Mesendoderm (in vitro differentiated cells): ENCODE data around the gene NKAPD1. TPM values are rescaled to one million over a fixed set of nuclear protein-coding genes. Genes with fewer than 3 reads are reported as not detected.
"Not testable (repeated sequence)": the region's sequence is repeated elsewhere in the genome, so short reads cannot be mapped to it uniquely, and the experiment has no call there.

ENCODE experiments used
- DNase-seq: peaks from one replicate; pipeline ENCODE4 v3.0.0; 2013
- H2AK5ac ChIP-seq: 2 replicates; pipeline ENCODE4 v1.6.1; 2013; ENCODE audit warnings: low read length, inconsistent platforms
- H2BK120ac ChIP-seq: 2 replicates; pipeline ENCODE4 v1.6.1; 2013; ENCODE audit warnings: low read depth, mild to moderate bottlenecking, low read length, moderate library complexity, mixed read lengths
- H2BK15ac ChIP-seq: replicated peaks from 2 replicates; pipeline ENCODE4 v1.6.1; 2013; ENCODE audit warnings: low read depth, mild to moderate bottlenecking, moderate library complexity
- H2BK5ac ChIP-seq: 2 replicates; pipeline ENCODE4 v1.6.1; 2013; ENCODE audit warnings: low read length, inconsistent platforms
- H3K18ac ChIP-seq: 2 replicates; pipeline ENCODE4 v1.6.1; 2013; ENCODE audit warnings: mild to moderate bottlenecking, low read length, mixed read lengths
- H3K23ac ChIP-seq: one replicate; pipeline ENCODE4 v1.6.1; 2013; ENCODE audit warnings: low read length
- H3K27ac ChIP-seq: 2 replicates; pipeline ENCODE4 v1.5.1; 2013; ENCODE audit warnings: low read depth, mild to moderate bottlenecking, inconsistent platforms, low read length, moderate library complexity
- H3K27me3 ChIP-seq: 2 replicates; pipeline ENCODE4 v1.6.1; 2013; ENCODE audit warnings: low read length, control low read depth, mild to moderate bottlenecking, inconsistent platforms; ENCODE audit not compliant: insufficient read depth, poor library complexity
- H3K36me3 ChIP-seq: 2 replicates; pipeline ENCODE4 v1.6.1; 2013; ENCODE audit warnings: low read length, inconsistent platforms; ENCODE audit not compliant: control insufficient read depth, insufficient read depth
- H3K4ac ChIP-seq: one replicate; pipeline ENCODE4 v1.6.1; 2013; ENCODE audit warnings: low read depth, mild to moderate bottlenecking, low read length, moderate library complexity
- H3K4me1 ChIP-seq: 2 replicates; pipeline ENCODE4 v1.6.1; 2013; ENCODE audit warnings: low read depth, low read length, inconsistent platforms; ENCODE audit not compliant: control insufficient read depth
- H3K4me2 ChIP-seq: 2 replicates; pipeline ENCODE4 v1.6.1; 2013; ENCODE audit warnings: low read length
- H3K4me3 ChIP-seq: 2 replicates; pipeline ENCODE4 v1.5.1; 2013; ENCODE audit warnings: mild to moderate bottlenecking, low read length
- H3K56ac ChIP-seq: one replicate; pipeline ENCODE4 v1.6.1; 2013; ENCODE audit warnings: low read length
- H3K79me1 ChIP-seq: 2 replicates; pipeline ENCODE4 v1.6.1; 2013; ENCODE audit warnings: low read length, inconsistent platforms
- H3K79me2 ChIP-seq: 2 replicates; pipeline ENCODE4 v1.6.1; 2013; ENCODE audit warnings: mild to moderate bottlenecking, low read length; ENCODE audit not compliant: control insufficient read depth, insufficient read depth
- H3K9ac ChIP-seq: 2 replicates; pipeline ENCODE4 v1.6.1; 2013; ENCODE audit warnings: low read length, inconsistent platforms
- H4K5ac ChIP-seq: one replicate; pipeline ENCODE4 v1.6.1; 2013; ENCODE audit warnings: low read length
- H4K8ac ChIP-seq: one replicate; pipeline ENCODE4 v1.6.1; 2013; ENCODE audit warnings: low read depth, mild to moderate bottlenecking, control low read depth, low read length, moderate library complexity
- WGBS: extraction: QIAGEN DNeasy Blood & Tissue Kit; methylation state at CpG from one replicate; pipeline ENCODE4 v1.1.7; 2013; ENCODE audit warnings: low lambda C conversion rate, missing lambda C conversion rate; ENCODE audit not compliant: insufficient coverage; ENCODE audit errors: extremely low coverage; 5-methylcytosine and 5-hydroxymethylcytosine counted together
- polyA plus RNA-seq, 2 experiments: library from polyadenylated mRNA; stranded (reverse); fragments of 200-250 nt; gene quantifications; one replicate each; pipeline ENCODE4 v1.2.3, GENCODE V29; 2013

Gene NKAPD1, protein sequence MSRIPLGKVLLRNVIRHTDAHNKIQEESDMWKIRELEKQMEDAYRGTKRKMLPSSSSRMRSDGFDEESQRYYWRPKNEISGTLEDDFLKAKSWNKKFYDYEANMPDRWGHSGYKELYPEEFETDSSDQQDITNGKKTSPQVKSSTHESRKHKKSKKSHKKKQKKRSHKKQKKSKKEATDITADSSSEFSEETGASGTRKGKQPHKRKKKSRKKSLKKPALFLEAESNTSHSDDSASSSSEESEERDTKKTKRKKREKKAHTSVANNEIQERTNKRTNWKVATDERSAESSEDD
- polyA plus RNA-seq (2013, experiment 1 of 2): 36.0 TPM
- polyA plus RNA-seq (2013, experiment 2 of 2): 37.2 TPM

GRCh38 chr11:112073941-112074811 lies at the start of gene NKAPD1, which contains the start of gene PIH1D2:
TSS of gene NKAPD1 (plus strand) at chr11:112074299. CDS start at chr11:112075575, 1,276 bp downstream.
TSS of gene PIH1D2 (minus strand) at chr11:112074017. CDS start at chr11:112073174, 843 bp downstream.
- H2AK5ac ChIP-seq: no peak within 1 kb of the TSS
- H3K79me1 ChIP-seq: peaks cover 4% of the 10 kb centered on the region
- peaks cover 2% of the 10 kb centered on the region for H3K36me3 ChIP-seq
- no peaks in the 10 kb centered on the region for H3K4me1 ChIP-seq
- peak within 1 kb of the TSS; percentile 26 for H3K4ac ChIP-seq
- no peak within 1 kb of the TSS for H2BK15ac ChIP-seq
- H3K56ac ChIP-seq: peak within 1 kb of the TSS; percentile 94
- H2BK5ac ChIP-seq: peak within 1 kb of the TSS; percentile 27
- peak within 1 kb of the TSS; percentile 95 for H3K4me2 ChIP-seq
- H3K9ac ChIP-seq: peak within 1 kb of the TSS; percentile 97
- no peak within 1 kb of the TSS for H4K5ac ChIP-seq
- H2BK120ac ChIP-seq: no peak within 1 kb of the TSS
- H3K27me3 ChIP-seq: no peaks in the 10 kb centered on the region
- peak within 1 kb of the TSS; percentile 92 for H3K18ac ChIP-seq
- H3K27ac ChIP-seq: peak within 1 kb of the TSS; percentile 92
- no peak within 1 kb of the TSS for H3K23ac ChIP-seq
- peak within 1 kb of the TSS; percentile 97 for H3K4me3 ChIP-seq
- DNase-seq: peak; percentile 95
- peaks cover 9% of the 10 kb centered on the region for H3K79me2 ChIP-seq
- no CpG with 5 or more reads among the region's 43 CpGs for WGBS
- H4K8ac ChIP-seq: no peak within 1 kb of the TSS

DNA sequence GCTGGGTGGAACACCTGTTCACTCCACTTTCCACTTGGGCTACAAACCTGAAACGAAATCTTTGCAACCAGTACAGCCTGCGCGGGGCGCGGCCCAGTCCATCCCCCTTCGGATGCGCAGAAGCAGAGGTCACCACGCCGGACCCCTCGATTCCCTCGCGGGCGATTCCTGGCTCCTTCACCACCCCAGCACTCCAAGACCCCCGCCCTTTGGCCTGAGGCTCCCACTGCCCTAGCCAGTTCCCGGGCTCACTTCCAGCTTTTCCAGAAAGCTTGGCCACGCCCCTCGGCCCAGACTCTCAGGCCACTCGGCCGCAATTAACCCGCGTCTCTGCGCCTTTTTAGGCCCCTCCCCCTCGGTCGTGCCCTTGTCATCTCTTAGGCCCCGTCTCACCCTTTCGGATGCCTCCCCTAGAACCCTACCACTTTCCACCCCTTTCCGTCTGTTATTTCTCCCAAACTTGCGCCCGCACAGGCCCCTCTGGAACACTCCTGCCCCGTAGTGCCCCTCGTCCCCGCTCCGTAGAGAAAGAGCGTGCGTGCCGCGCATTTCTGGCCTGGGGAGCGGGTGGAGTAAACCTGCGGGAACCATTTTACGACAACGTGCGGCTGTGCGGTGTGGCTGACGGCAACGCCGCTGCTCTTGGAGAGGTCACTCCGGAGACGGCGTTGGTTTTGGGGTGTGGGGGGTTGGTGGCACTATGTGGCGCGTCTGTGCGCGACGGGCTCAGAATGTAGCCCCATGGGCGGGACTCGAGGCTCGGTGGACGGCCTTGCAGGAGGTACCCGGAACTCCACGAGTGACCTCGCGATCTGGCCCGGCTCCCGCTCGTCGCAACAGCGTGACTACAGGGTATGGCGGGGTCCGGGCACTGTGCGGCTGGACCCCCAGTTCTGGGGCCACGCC lies 49.1 kb upstream of the NKAPD1 start, which contains the start of gene DLAT:
Gene DLAT, plus strand, starts transcription at position 636 of the 906 bp plus-strand sequence. Its CDS starts 65 bp downstream, at position 701.
- peaks cover 7% of the 10 kb centered on the region for H3K36me3 ChIP-seq

GRCh38 chr11:112025707-112026106 lies 48.4 kb upstream of the NKAPD1 start:
- Histone ChIP-seq H3K4me3 (peak overlapping the region; percentile 83), H3K79me2 (peaks cover 7% of the 10 kb centered on the region), H3K9ac (peak overlapping the region; percentile 90), H4K5ac (no peak overlapping the region), H4K8ac (no peak overlapping the region), H3K27ac (no peak overlapping the region), H3K4me1 (no peaks in the 10 kb centered on the region), H3K18ac (peak overlapping the region; percentile 16), H3K36me3 (peaks cover 7% of the 10 kb centered on the region), H3K23ac (peak overlapping the region; percentile 7), H2BK15ac (no peak overlapping the region), H2BK5ac (no peak overlapping the region), H3K4ac (peak overlapping the region; percentile 83), H2AK5ac (no peak overlapping the region), H2BK120ac (no peak overlapping the region), H3K79me1 (peaks cover 2% of the 10 kb centered on the region), H3K56ac (peak overlapping the region; percentile 89), H3K27me3 (no peaks in the 10 kb centered on the region), H3K4me2 (peak overlapping the region; percentile 92)
- no CpG with 5 or more reads among the region's 8 CpGs for WGBS
- DNase-seq: peak; percentile 41

More for the DNA sequence above, 49.1 kb upstream of the NKAPD1 start, which contains the start of gene DLAT:
- Histone ChIP-seq H2AK5ac (no peak within 1 kb of the TSS), H3K4ac (peak within 1 kb of the TSS; percentile 83), H3K18ac (peak within 1 kb of the TSS; percentile 80), H3K79me2 (peaks cover 7% of the 10 kb centered on the region), H3K27me3 (no peaks in the 10 kb centered on the region), H3K23ac (peak within 1 kb of the TSS; percentile 7), H3K56ac (peak within 1 kb of the TSS; percentile 89), H3K79me1 (peaks cover 2% of the 10 kb centered on the region), H3K9ac (peak within 1 kb of the TSS; percentile 90), H2BK15ac (no peak within 1 kb of the TSS), H3K27ac (peak within 1 kb of the TSS; percentile 74), H4K8ac (no peak within 1 kb of the TSS), H2BK5ac (peak within 1 kb of the TSS; percentile 81), H3K4me3 (peak within 1 kb of the TSS; percentile 83), H4K5ac (peak within 1 kb of the TSS; percentile 47), H2BK120ac (no peak within 1 kb of the TSS), H3K4me1 (no peaks in the 10 kb centered on the region), H3K4me2 (peak within 1 kb of the TSS; percentile 92)
- no CpG with 5 or more reads among the region's 71 CpGs for WGBS
- peak; percentile 97 for DNase-seq

DNA sequence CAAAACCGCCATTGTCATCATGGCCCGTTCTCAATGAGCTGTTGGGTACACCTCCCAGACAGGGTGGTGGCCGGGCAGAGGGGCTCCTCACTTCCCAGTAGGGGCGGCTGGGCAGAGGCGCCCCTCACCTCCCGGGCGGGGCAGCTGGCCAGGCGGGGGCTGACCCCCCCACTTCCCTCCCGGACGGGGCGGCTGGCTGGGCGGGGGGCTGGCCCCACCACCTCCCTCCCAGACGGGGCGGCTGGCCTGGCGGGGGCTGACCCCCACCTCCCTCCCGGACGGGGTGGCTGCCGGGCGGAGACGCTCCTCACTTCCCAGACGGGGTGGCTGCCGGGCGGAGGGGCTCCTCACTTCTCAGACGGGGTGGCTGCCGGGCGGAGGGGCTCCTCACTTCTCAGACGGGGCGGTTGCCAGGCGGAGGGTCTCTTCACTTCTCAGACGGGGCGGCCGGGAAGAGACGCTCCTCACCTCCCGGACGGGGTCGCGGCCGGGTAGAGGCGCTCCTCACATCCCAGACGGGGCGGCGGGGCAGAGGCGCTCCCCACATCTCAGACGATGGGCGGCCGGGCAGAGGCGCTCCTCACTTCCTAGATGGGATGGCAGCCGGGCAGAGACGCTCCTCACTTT lies 47.2 kb upstream of the NKAPD1 start:
- H3K9ac ChIP-seq, H3K79me2 ChIP-seq, H3K4me3 ChIP-seq, H3K27me3 ChIP-seq, H2BK120ac ChIP-seq, H4K5ac ChIP-seq, H3K23ac ChIP-seq, H3K4me1 ChIP-seq, H2BK5ac ChIP-seq, H3K4me2 ChIP-seq, H3K18ac ChIP-seq, H3K79me1 ChIP-seq, DNase-seq, H2BK15ac ChIP-seq, H3K36me3 ChIP-seq, H4K8ac ChIP-seq, H3K27ac ChIP-seq, H3K56ac ChIP-seq, H3K4ac ChIP-seq, H2AK5ac ChIP-seq: not testable (repeated sequence)
- WGBS: no CpG with 5 or more reads among the region's 49 CpGs

GRCh38 chr11:112029460-112029859 lies 44.6 kb upstream of the NKAPD1 start:
- Histone ChIP-seq H3K4me2 (no peak overlapping the region), H3K79me1 (peaks cover 2% of the 10 kb centered on the region), H3K79me2 (peaks cover 7% of the 10 kb centered on the region), H3K9ac (no peak overlapping the region), H4K8ac (peak overlapping the region; percentile 44), H3K4me1 (no peaks in the 10 kb centered on the region), H3K36me3 (peaks cover 11% of the 10 kb centered on the region), H4K5ac (no peak overlapping the region), H3K27me3 (no peaks in the 10 kb centered on the region), H3K27ac (no peak overlapping the region), H3K18ac (no peak overlapping the region), H2BK120ac (no peak overlapping the region), H2BK15ac (no peak overlapping the region), H2BK5ac (no peak overlapping the region), H3K23ac (no peak overlapping the region), H2AK5ac (no peak overlapping the region), H3K4me3 (no peak overlapping the region), H3K56ac (no peak overlapping the region), H3K4ac (no peak overlapping the region)
- no CpG with 5 or more reads among the region's 2 CpGs for WGBS
- no peak for DNase-seq
